WERI-Rb-1 (cell line): Measurements from ENCODE around the gene RPL37.
"Not testable (repeated sequence)": the region's sequence is repeated elsewhere in the genome, so short reads cannot be mapped to it uniquely, and the experiment has no call there.

ENCODE experiments used
- DNase-seq: peaks from one replicate; pipeline ENCODE4 v3.0.0-alpha.2; 2020
- H3K27ac ChIP-seq: fragments of 250-450 bp; sonication (Bioruptor Pico); 2 replicates; pipeline ENCODE4 v1.5.1; 2020; ENCODE audit warnings: mild to moderate bottlenecking, moderate library complexity
- H3K27me3 ChIP-seq: fragments of 250-450 bp; sonication (Bioruptor Pico); 2 replicates; pipeline ENCODE4 v1.5.1; 2021; ENCODE audit warnings: mild to moderate bottlenecking, low read depth, moderate library complexity; ENCODE audit not compliant: insufficient read depth, severe bottlenecking
- H3K36me3 ChIP-seq: fragments of 250-450 bp; sonication (Bioruptor Pico); 2 replicates; pipeline ENCODE4 v1.5.1; 2020; ENCODE audit warnings: mild to moderate bottlenecking, moderate library complexity
- H3K4me3 ChIP-seq: 2 replicates; pipeline ENCODE4 v1.5.1; 2011; ENCODE audit warnings: low read depth, mild to moderate bottlenecking, control low read depth, low read length
- H3K9me3 ChIP-seq: fragments of 250-450 bp; sonication (Bioruptor Pico); 2 replicates; pipeline ENCODE4 v1.5.1; 2021; ENCODE audit warnings: mild to moderate bottlenecking, moderate library complexity; ENCODE audit not compliant: severe bottlenecking
- TF ChIP-seq, protein P1 (sequence below): IDR thresholded peaks from 2 replicates; pipeline ENCODE4 v1.5.1; 2011; ENCODE audit warnings: low read depth, mild to moderate bottlenecking, control low read depth, inconsistent platforms, low read length

RPL37 gene

DNA sequence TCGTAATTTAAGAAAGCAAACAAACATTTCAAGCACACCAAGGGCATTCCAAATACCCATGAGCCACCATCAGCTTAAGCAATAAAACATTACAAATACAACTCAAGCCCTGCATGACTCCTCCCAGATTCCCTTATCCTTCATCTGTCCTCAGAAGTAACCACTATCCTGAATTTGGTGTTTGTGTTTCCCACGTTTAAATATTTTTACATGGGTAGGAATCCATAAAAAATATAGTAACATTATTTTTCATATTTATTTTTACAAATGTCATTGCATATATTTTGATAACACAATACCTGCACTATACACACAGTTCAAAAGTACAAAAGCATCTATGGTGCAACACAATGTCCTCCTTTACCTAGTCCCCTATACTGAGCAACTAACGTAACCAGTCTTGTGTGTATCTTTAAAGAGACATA, 43.3 kb downstream of the RPL37 start:
- H3K9me3 ChIP-seq: peaks cover 6% of the 10 kb centered on the region
- peaks cover 39% of the 10 kb centered on the region for H3K36me3 ChIP-seq
- H3K27me3 ChIP-seq: no peaks in the 10 kb centered on the region
- no peak overlapping the region for H3K4me3 ChIP-seq
- DNase-seq: no peak
- H3K27ac ChIP-seq: no peak overlapping the region
- TF ChIP-seq, protein P1, sequence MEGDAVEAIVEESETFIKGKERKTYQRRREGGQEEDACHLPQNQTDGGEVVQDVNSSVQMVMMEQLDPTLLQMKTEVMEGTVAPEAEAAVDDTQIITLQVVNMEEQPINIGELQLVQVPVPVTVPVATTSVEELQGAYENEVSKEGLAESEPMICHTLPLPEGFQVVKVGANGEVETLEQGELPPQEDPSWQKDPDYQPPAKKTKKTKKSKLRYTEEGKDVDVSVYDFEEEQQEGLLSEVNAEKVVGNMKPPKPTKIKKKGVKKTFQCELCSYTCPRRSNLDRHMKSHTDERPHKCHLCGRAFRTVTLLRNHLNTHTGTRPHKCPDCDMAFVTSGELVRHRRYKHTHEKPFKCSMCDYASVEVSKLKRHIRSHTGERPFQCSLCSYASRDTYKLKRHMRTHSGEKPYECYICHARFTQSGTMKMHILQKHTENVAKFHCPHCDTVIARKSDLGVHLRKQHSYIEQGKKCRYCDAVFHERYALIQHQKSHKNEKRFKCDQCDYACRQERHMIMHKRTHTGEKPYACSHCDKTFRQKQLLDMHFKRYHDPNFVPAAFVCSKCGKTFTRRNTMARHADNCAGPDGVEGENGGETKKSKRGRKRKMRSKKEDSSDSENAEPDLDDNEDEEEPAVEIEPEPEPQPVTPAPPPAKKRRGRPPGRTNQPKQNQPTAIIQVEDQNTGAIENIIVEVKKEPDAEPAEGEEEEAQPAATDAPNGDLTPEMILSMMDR: no peak

DNA sequence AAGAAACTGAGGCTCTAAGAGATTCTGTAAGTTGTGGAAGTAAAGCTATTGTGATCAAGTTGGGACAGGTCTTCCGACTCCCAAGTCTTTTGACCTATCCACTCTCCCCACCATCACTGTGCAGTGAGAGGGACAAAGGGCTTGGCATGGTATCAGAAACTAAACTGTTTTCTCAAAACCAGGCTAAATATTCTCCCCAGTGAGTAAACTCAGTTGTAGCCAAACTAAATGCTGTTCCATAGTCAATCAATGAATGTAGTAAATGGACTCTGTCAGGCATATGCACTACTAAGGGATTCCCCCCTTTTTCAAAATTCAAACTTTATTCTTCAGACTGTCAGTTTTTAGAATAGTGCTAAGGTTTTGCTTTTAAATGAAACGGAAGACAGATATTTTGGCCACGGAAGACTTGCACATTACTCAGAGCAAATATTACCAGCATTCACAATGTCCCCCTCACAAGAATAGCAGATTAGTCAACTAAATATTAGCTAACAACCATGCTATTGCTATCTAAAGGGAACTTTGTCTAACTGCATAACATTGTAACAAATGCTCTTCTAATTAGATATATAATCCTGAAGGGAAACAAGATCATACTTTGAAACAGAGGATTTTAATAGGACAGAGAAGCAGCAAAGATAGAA, 44.0 kb downstream of the RPL37 start:
- Histone ChIP-seq H3K9me3 (peaks cover 6% of the 10 kb centered on the region), H3K36me3 (peaks cover 36% of the 10 kb centered on the region), H3K27me3 (no peaks in the 10 kb centered on the region), H3K27ac (no peak overlapping the region), H3K4me3 (no peak overlapping the region)
- DNase-seq: no peak
- TF ChIP-seq, protein P1: no peak

DNA sequence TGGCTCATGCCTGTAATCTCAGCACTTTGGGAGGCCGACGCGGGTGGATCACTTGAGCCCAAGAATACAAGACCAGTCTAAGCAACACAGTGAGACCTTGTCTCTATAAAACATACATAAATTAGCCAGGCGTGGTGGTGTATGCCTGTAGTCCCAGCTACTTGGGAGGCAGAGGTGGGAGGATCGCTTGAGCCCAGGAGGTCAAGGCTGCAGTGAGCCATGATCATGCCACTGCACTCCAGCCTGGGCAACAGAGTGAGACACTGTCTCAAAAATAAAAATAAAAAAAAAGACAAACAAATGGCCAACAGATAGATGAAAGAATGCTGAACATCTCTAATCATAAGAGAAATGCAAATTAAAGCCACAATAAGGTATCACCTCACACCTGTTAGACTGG, 46.1 kb downstream of the RPL37 start:
- H3K4me3 ChIP-seq, DNase-seq, H3K27me3 ChIP-seq, H3K27ac ChIP-seq, H3K9me3 ChIP-seq: not testable (repeated sequence)
- H3K36me3 ChIP-seq: peaks cover 20% of the 10 kb centered on the region

DNA sequence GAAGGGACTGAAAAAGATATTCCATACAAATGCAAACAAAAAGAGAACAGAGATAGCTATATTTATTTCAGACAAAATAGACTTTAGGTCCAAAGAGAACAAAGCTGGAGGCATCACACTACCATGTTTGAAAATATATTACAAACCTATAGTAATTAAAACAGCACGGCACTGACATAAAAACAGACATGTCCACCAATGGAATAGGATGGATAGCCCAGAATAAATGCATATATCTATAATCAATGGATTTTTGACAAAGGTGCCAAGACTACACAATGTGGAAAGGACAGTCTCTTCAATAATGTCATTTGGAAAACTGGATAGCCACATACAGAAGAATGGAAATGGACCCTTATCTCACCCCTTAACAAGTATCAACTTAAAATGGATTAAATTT, 47.0 kb downstream of the RPL37 start:
- Histone ChIP-seq H3K27ac (no peak overlapping the region), H3K36me3 (peaks cover 20% of the 10 kb centered on the region), H3K4me3 (no peak overlapping the region), H3K27me3 (no peaks in the 10 kb centered on the region), H3K9me3 (peaks cover 6% of the 10 kb centered on the region)
- TF ChIP-seq, protein P1: no peak
- DNase-seq: no peak

DNA sequence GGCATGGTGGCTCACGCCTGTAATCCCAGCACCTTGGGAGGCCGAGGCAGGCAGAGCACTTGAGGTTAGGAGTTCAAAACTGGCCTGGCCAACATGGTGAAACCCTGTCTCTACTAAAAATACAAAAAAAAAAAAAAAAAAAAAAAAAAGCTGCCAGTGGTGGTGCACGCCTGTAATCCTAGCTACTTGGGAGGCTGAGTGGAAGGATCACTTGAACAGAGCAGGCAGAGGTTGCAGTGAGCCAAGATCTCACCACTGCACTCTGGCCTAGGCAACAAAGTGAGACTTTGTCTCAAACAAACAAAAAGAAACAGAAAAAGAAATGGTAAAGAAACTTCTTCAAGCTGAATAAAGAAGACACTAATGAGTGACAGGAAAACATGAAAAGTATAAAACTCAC, 48.4 kb downstream of the RPL37 start:
- DNase-seq, H3K27ac ChIP-seq, H3K4me3 ChIP-seq, H3K9me3 ChIP-seq, H3K27me3 ChIP-seq: not testable (repeated sequence)
- peaks cover 20% of the 10 kb centered on the region for H3K36me3 ChIP-seq

DNA sequence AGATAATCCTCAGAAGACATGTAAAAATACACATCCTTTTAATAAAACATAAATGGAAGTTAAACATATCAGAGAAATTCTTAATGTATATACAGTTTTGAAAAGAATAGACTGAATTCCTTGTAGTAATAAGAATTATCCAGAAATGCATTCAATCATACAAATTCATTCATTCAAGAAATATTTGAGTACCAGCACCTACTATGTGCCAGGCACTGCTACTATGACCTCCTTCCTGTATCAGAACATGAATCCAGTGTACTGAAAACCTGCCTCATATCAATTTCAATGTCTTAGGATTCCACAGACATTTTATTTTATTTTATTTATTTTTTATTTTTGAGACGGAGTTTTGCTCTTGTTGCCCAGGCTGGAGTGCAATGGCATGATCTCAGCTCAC, 50.1 kb downstream of the RPL37 start:
- H3K27ac ChIP-seq: no peak overlapping the region

More for the DNA sequence above, 50.1 kb downstream of the RPL37 start:
- Histone ChIP-seq H3K36me3 (peaks cover 20% of the 10 kb centered on the region), H3K27me3 (no peaks in the 10 kb centered on the region), H3K4me3 (no peak overlapping the region), H3K9me3 (peaks cover 6% of the 10 kb centered on the region)
- TF ChIP-seq, protein P1: no peak
- no peak for DNase-seq
